Calu3 (cell line): ENCODE results near the gene MLH1. TPM values are rescaled to one million over a fixed set of nuclear protein-coding genes. Genes with fewer than 3 reads are reported as not detected.

Experiments used
- BruUV-seq: library from RNA; stranded (reverse); fragments of 400-500 nt; replicated peaks from 2 replicates; lab custom pipeline; 2021; lab: Mats Ljungman, UMichigan
- CTCF ChIA-PET: fragments of 300-600 bp; sonication (Branson Sonifier 250); formaldehyde crosslinking; loops from one replicate; lab custom pipeline; 2022; ENCODE audit warnings: antibody characterized with exemption; lab: Charles Lee
- DNase-seq: peaks from one replicate; pipeline ENCODE4 v3.0.0; 2022
- H3K27ac Mint-ChIP-seq: one replicate; pipeline ENCODE4 v1.8.0; 2022; ENCODE audit warnings: mixed read lengths; ENCODE audit not compliant: unreplicated experiment
- H3K27me3 Mint-ChIP-seq: one replicate; pipeline ENCODE4 v1.8.0; 2022; ENCODE audit warnings: mixed read lengths; ENCODE audit not compliant: unreplicated experiment
- H3K36me3 Mint-ChIP-seq: one replicate; pipeline ENCODE4 v1.8.0; 2022; ENCODE audit warnings: mild to moderate bottlenecking, moderate library complexity, mixed read lengths; ENCODE audit not compliant: insufficient read depth, unreplicated experiment
- H3K4me1 Mint-ChIP-seq: one replicate; pipeline ENCODE4 v1.8.0; 2022; ENCODE audit warnings: mild to moderate bottlenecking, low read depth, mixed read lengths; ENCODE audit not compliant: unreplicated experiment
- H3K4me3 Mint-ChIP-seq: one replicate; pipeline ENCODE4 v1.8.0; 2022; ENCODE audit warnings: mild to moderate bottlenecking, low read depth, moderate library complexity, mixed read lengths; ENCODE audit not compliant: unreplicated experiment
- H3K9me3 Mint-ChIP-seq: one replicate; pipeline ENCODE4 v1.8.0; 2022; ENCODE audit warnings: low read depth, mixed read lengths; ENCODE audit not compliant: unreplicated experiment
- intact Hi-C: fragments of 100-400 bp; cut with micrococcal nuclease; formaldehyde crosslinking; loops from one replicate; pipeline ENCODE4 v1.10.0; 2022; ENCODE audit not compliant: unreplicated experiment
- total RNA-seq: library from RNA; stranded (reverse); gene quantifications from 2 replicates; pipeline ENCODE4 v1.2.3, GENCODE V29; 2022
- TF ChIP-seq, protein P1 (sequence below): fragments of 200-600 bp; IDR thresholded peaks from one replicate; pipeline ENCODE4 v1.8.0; 2022; ENCODE audit warnings: antibody characterized with exemption; ENCODE audit not compliant: unreplicated experiment

The MLH1 gene
- total RNA-seq, 1 experiment from 2014 or later = 32.8 TPM

DNA sequence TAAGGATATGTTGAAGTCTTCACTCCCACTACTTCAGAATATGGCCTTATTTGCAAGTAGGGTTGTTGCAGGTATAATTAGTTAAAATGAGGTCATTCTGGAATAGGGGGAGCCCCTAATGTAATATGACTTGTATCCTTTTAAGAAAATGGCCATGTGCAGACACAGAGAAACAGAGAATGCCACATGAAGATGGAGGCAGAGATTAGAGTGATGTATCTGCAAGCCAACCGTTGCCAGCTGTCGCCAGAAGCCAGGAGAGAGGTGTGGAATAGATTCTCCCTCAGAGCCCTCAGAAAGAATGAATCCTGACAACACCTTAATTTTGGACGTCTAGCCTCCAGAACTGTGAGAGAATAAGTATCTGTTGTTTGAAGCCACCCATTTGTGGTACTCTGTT, 37.2 kb upstream of the MLH1 start:
- CTCF ChIA-PET = no interaction called here
- no peak for DNase-seq
- no peak overlapping the region for H3K27ac Mint-ChIP-seq
- H3K27me3 Mint-ChIP-seq = peaks cover 16% of the 10 kb centered on the region
- peaks cover 12% of the 10 kb centered on the region for H3K4me1 Mint-ChIP-seq
- intact Hi-C loops = no loop called here
- no TSS peak for BruUV-seq
- TF ChIP-seq, protein P1, sequence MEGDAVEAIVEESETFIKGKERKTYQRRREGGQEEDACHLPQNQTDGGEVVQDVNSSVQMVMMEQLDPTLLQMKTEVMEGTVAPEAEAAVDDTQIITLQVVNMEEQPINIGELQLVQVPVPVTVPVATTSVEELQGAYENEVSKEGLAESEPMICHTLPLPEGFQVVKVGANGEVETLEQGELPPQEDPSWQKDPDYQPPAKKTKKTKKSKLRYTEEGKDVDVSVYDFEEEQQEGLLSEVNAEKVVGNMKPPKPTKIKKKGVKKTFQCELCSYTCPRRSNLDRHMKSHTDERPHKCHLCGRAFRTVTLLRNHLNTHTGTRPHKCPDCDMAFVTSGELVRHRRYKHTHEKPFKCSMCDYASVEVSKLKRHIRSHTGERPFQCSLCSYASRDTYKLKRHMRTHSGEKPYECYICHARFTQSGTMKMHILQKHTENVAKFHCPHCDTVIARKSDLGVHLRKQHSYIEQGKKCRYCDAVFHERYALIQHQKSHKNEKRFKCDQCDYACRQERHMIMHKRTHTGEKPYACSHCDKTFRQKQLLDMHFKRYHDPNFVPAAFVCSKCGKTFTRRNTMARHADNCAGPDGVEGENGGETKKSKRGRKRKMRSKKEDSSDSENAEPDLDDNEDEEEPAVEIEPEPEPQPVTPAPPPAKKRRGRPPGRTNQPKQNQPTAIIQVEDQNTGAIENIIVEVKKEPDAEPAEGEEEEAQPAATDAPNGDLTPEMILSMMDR = no peak
- H3K9me3 Mint-ChIP-seq = no peaks in the 10 kb centered on the region
- no peaks in the 10 kb centered on the region for H3K36me3 Mint-ChIP-seq
- H3K4me3 Mint-ChIP-seq = no peak overlapping the region

DNA sequence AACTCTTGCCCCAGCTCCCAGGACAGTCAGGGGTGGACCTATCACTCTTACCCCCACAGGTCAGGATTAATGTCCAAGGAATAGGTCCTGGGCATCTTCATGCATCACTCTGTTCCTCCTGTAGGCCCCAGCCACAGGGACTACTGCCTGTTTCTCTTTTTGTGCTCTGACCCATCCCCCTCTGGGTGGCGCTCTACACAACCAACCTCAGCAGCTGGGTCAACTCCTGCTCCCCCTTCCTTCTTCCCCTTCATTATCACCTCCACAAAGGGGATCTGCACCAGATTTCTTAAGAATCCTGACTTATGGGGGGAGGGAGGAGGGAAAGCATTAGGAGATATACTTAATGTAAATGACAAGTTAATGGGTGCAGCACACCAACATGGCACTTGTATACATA, 36.3 kb upstream of the MLH1 start:
- H3K4me3 Mint-ChIP-seq = no peak overlapping the region
- DNase-seq = no peak
- no TSS peak for BruUV-seq
- H3K9me3 Mint-ChIP-seq = no peaks in the 10 kb centered on the region
- no peaks in the 10 kb centered on the region for H3K36me3 Mint-ChIP-seq
- H3K4me1 Mint-ChIP-seq = peaks cover 12% of the 10 kb centered on the region
- H3K27me3 Mint-ChIP-seq = peaks cover 16% of the 10 kb centered on the region
- intact Hi-C loops = no loop called here
- TF ChIP-seq, protein P1 = no peak
- no peak overlapping the region for H3K27ac Mint-ChIP-seq
- CTCF ChIA-PET = interaction anchor here (0.5 to 2.0 kb wide), 3 partner anchors 32 to 202 kb away, joined by 3 to 28 read pairs (median 8); no protein-coding TSS in a partner anchor

DNA sequence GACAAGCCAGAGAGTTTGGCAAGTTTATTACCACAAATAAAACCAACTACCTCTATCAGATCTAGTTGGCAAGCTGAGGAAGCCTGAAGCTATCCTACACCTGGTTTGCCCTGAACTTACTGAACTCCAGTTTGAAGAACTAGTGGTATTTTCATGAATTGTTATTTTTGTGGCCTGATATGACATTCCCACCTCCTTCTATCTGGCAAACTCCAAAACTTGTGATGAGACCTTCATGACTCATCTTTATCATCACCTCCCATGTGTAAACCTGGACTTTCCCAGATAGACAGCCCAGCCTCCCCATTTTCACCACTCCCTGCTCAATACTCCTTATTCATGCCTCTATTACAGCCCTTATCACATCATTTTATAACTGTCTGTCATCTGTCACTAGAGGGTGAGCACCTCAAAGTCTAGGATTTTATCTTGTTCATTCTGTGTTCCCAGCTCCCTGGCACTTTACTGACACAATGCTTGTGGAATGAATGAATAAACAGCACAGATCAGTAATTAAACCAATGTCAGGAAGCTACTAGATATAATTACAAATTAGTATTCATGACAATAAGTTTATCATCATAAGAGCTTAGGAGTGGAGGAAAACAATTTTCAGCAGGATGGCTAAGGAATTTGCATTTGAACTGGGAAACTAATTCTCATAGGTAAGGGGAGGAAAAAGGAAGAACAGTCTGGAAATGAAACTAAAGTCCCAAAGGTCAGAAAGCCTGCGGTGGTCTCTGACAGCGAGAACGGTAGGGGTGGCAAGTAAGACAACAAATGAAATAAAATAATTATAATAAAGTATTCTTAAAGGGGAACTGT, 35.2 kb upstream of the MLH1 start:
- CTCF ChIA-PET = interaction anchor here (0.5 to 2.0 kb wide), 14 partner anchors 9 to 201 kb away, joined by 3 to 28 read pairs (median 6); partner anchors contain the start of genes EPM2AIP1, MLH1 and TRANK1
- H3K27ac Mint-ChIP-seq = no peak overlapping the region
- intact Hi-C loops = loop anchor here (2.0 kb wide), 3 partner anchors 51 to 229 kb away; no protein-coding TSS in a partner anchor
- no peaks in the 10 kb centered on the region for H3K9me3 Mint-ChIP-seq
- no peaks in the 10 kb centered on the region for H3K36me3 Mint-ChIP-seq
- BruUV-seq = no TSS peak
- TF ChIP-seq, protein P1 = no peak
- DNase-seq = no peak
- H3K4me1 Mint-ChIP-seq = peaks cover 12% of the 10 kb centered on the region
- H3K4me3 Mint-ChIP-seq = peak overlapping the region; percentile 13
- H3K27me3 Mint-ChIP-seq = peaks cover 16% of the 10 kb centered on the region

DNA sequence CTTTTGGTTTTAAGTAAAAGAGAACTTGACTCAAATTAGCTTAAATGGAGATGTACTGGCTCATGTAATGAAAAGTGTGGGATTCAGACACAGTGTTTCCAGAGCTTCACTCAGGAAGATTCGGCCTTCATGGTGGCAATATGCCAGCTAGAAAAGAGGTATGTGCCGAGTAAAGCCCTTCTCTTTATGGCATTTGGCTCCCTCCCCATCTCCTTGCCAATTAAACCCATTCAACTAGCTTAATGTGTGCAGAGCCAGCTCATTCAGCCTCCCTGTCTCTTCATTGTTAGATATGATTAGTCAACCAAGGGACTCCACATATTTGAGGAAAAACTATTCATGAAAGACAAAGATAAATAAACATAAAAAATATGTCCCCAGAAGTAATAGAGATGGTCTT, 33.5 kb upstream of the MLH1 start:
- no peak for DNase-seq
- BruUV-seq = no TSS peak
- no peak overlapping the region for H3K27ac Mint-ChIP-seq
- H3K27me3 Mint-ChIP-seq = peaks cover 14% of the 10 kb centered on the region
- no peak overlapping the region for H3K4me3 Mint-ChIP-seq
- TF ChIP-seq, protein P1 = no peak
- CTCF ChIA-PET = interaction anchor here (1.1 to 1.5 kb wide), 2 partner anchors 55 to 91 kb away, joined by 3 to 13 read pairs; no protein-coding TSS in a partner anchor
- no peaks in the 10 kb centered on the region for H3K36me3 Mint-ChIP-seq
- H3K9me3 Mint-ChIP-seq = no peaks in the 10 kb centered on the region
- H3K4me1 Mint-ChIP-seq = peaks cover 16% of the 10 kb centered on the region
- intact Hi-C loops = loop anchor here (2.0 kb wide), 3 partner anchors 53 to 231 kb away; no protein-coding TSS in a partner anchor
